ENCODE results near the gene RHBDD1. TPM values are rescaled to one million over a fixed set of nuclear protein-coding genes. Genes with fewer than 3 reads are reported as not detected.
"Not testable (repeated sequence)": the region's sequence is repeated elsewhere in the genome, so short reads cannot be mapped to it uniquely, and the experiment has no call there.

Gene RHBDD1
- total RNA-seq, 2 donors from 2014 or later: 41.5 to 42.0 TPM

DNA sequence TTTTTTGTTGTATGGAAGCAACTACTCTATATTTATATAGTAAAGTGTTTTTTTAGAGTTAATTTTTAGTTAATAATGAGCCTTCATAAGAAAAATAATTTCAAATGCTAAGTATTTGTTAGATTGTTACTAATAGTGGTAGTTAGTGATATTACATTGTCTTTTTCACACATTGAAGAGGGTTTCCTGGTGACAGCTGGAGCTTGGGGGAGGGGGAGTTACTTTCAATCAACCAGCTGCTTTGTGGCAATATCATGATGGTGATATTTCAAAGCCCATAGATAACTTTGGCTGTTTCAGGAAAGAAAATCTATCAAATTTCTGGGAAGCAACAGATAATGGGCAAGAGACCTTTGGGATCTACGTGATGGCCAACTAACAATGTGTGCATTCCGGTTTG is 4.1 kb downstream of the RHBDD1 start:
- DNase-seq (no peak), ATAC-seq (no peak)
- H3K36me3 Mint-ChIP-seq (ENCODE audit: low read depth): no peaks in the 10 kb centered on the region
- H3K27ac Mint-ChIP-seq: peak overlapping the region; percentile 96
- H3K4me3 Mint-ChIP-seq: peak overlapping the region; percentile 78
- H3K4me1 Mint-ChIP-seq: peaks cover 37% of the 10 kb centered on the region
- no peaks in the 10 kb centered on the region for H3K9me3 ChIP-seq (ENCODE audit: control insufficient read depth, low read length, poor library complexity, severe bottlenecking)
- no peaks in the 10 kb centered on the region for H3K27me3 Mint-ChIP-seq

DNA sequence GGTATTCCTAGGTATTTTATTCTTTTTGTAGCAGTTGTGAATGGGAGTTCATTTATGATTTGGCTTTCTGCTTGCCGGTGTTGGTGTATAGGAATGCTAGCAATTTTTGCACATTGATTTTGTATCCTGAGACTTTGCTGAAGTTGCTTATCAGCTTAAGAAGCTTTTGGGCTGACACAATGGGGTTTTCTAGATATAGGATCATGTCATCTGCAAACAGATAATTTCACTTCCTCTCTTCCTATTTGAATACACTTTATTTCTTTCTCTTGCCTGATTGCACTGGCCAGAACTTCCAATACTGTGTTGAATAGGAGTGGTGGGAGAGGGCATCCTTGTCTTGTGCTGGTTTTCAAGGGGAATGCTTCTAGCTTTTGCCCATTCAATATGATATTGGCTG is 7.1 kb downstream of the RHBDD1 start:
- H3K36me3 Mint-ChIP-seq (ENCODE audit: low read depth); DNase-seq; ATAC-seq; H3K9me3 ChIP-seq (ENCODE audit: control insufficient read depth, low read length, poor library complexity, severe bottlenecking); H3K4me3 Mint-ChIP-seq; H3K27me3 Mint-ChIP-seq: not testable (repeated sequence)
- Mint-ChIP-seq H3K27ac (peak overlapping the region; percentile 37), H3K4me1 (peaks cover 20% of the 10 kb centered on the region)

DNA sequence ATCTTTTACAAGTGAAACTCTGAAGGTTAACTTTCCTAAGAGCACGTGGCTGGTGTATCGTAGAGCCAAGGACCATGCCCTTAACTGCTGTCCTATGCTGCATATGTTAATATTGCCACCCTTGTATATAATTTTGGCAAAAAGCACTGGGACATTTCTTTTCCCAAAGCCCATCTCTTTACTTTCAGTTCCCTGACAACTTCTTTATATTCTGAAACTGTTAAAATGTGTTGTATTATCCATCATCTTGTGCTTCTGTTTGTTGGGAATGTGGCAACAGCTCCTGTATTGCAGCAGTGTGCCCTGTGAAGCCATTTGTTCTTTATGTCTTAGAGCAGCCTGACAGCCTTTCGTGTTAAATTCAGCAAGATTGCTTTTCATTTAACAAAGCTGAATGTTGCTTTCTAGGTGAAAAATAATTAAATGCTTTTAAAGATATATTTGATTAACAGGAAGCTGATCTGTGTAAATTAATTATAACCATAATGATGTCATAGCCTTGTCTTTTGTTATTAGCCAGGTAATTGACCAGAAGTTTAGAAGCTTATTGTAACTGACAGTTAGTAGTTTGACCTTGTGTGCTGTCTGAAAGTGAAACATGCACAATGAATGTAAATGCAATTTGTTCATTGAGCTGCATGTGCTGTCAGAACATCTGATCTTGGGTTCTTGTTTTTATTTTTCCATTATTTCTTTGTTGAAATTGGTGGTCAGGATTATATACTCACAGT is 9.7 kb downstream of the RHBDD1 start:
- H3K9me3 ChIP-seq (ENCODE audit: control insufficient read depth, low read length, poor library complexity, severe bottlenecking): no peaks in the 10 kb centered on the region
- H3K27me3 Mint-ChIP-seq: no peaks in the 10 kb centered on the region
- no peak overlapping the region for H3K4me3 Mint-ChIP-seq
- ATAC-seq (no peak), DNase-seq (no peak)
- no peaks in the 10 kb centered on the region for H3K36me3 Mint-ChIP-seq (ENCODE audit: low read depth)
- peaks cover 11% of the 10 kb centered on the region for H3K4me1 Mint-ChIP-seq
- H3K27ac Mint-ChIP-seq: no peak overlapping the region

DNA sequence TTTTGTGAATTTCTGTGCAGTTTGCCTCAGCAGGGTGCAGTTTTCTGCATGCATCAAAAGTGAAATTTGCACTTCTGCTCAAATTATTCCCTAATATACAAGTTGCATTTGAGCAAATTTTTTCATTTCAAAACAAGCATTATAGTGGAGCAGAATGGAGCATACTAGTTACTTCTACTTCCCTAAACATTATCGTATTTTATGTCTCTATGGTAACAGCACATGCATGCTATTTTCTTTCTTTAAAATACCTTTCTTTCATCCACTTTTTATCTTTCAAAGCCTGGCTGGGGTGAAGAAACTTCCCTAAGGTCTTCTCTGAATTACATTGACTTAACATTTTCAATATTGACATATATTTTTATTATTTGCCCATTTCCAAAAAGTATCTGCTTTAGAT is 11.2 kb downstream of the RHBDD1 start:
- Mint-ChIP-seq H3K36me3 (ENCODE audit: low read depth) (no peaks in the 10 kb centered on the region), H3K4me3 (no peak overlapping the region), H3K27me3 (no peaks in the 10 kb centered on the region), H3K27ac (no peak overlapping the region), H3K4me1 (peaks cover 7% of the 10 kb centered on the region)
- no peaks in the 10 kb centered on the region for H3K9me3 ChIP-seq (ENCODE audit: control insufficient read depth, low read length, poor library complexity, severe bottlenecking)
- DNase-seq (no peak), ATAC-seq (no peak)

DNA sequence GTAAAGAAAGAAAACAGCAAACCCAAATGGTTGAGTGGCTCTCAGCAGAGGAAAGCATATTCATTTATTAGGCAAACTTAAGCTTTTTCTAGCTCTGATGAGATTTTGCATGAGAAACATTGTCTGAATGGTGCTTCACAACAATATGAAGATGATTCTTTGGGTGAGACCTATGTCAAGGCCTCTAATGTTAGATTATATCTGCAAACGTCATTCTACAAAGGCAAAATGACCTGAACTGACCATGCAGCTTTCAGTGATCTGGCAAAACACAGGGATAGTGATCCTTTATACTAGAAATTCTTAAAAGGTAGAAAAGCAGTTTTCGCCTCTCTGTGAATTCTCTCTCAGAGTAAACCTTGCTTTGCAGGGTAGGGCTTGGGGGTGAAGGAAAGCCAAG is 11.7 kb downstream of the RHBDD1 start:
- no peak for DNase-seq
- no peaks in the 10 kb centered on the region for H3K9me3 ChIP-seq (ENCODE audit: control insufficient read depth, low read length, poor library complexity, severe bottlenecking)
- peaks cover 7% of the 10 kb centered on the region for H3K4me1 Mint-ChIP-seq
- no peaks in the 10 kb centered on the region for H3K36me3 Mint-ChIP-seq (ENCODE audit: low read depth)
- no peak for ATAC-seq
- no peak overlapping the region for H3K27ac Mint-ChIP-seq
- H3K27me3 Mint-ChIP-seq: no peaks in the 10 kb centered on the region
- no peak overlapping the region for H3K4me3 Mint-ChIP-seq

DNA sequence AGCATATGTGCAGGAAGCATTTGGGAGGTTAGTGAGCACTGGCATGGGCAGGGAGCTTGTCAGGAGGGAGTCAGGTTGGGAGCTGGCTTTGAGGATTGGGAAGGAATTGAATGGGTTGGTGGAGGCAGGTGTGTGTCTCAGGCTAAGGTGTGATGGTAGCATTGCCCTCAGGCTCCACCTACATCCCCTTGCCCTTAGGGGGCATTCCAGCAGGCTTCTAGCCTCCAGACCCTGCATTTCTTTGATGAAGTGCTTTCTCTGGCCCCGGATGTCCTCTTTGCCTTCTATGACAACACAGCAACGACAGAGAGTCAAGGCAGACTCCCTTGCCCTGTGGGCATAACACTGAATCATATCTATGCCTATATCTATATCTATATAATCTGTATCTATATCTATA is 13.5 kb downstream of the RHBDD1 start:
- no peak overlapping the region for H3K27ac Mint-ChIP-seq
- peaks cover 4% of the 10 kb centered on the region for H3K4me1 Mint-ChIP-seq
- H3K27me3 Mint-ChIP-seq: no peaks in the 10 kb centered on the region
- DNase-seq (no peak), ATAC-seq (no peak)
- H3K36me3 Mint-ChIP-seq (ENCODE audit: low read depth): no peaks in the 10 kb centered on the region
- H3K4me3 Mint-ChIP-seq: no peak overlapping the region
- no peaks in the 10 kb centered on the region for H3K9me3 ChIP-seq (ENCODE audit: control insufficient read depth, low read length, poor library complexity, severe bottlenecking)

DNA sequence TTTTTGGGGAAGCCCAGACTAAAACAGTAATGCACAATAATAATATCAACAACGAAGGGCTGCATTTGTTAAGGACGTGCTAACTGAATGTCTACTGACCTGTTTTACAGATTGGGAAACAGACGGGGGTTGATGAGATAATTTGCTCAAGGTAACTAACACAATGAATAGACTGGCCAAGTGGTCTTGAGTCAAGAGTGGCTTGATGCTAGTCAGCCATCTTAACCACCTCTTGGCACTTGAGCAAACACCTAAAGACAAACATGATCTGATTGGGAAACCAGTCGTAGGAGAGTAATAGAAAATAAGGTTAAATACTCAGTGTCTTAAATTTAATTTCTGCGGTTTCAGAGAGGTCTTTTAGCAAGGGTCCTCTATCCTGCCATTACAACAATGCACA is 14.2 kb downstream of the RHBDD1 start:
- H3K4me1 Mint-ChIP-seq: peaks cover 4% of the 10 kb centered on the region
- no peaks in the 10 kb centered on the region for H3K27me3 Mint-ChIP-seq
- no peaks in the 10 kb centered on the region for H3K9me3 ChIP-seq (ENCODE audit: control insufficient read depth, low read length, poor library complexity, severe bottlenecking)
- no peak overlapping the region for H3K4me3 Mint-ChIP-seq
- no peak for ATAC-seq
- no peak for DNase-seq
- H3K36me3 Mint-ChIP-seq (ENCODE audit: low read depth): peaks cover 2% of the 10 kb centered on the region
- no peak overlapping the region for H3K27ac Mint-ChIP-seq

DNA sequence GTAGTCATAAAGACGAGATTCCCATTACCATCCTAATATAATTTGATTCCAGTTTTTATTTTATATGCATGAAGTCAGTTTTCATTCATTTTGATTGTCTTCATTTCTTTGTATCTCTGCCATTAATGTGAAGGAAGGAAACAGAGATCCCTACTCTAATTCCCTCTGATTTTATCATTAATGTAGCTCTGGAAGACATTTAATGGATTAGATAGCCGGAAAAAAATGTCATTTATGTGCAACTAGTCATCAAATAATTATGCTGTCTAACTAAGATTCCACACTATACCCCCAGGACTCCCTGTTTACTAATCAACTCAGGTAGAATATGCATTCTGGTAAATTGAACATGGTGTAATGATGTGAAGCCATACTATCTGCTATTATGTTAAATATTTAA is 19.9 kb downstream of the RHBDD1 start:
- no peak overlapping the region for H3K27ac Mint-ChIP-seq
- peaks cover 2% of the 10 kb centered on the region for H3K36me3 Mint-ChIP-seq (ENCODE audit: low read depth)
- no peaks in the 10 kb centered on the region for H3K27me3 Mint-ChIP-seq
- H3K4me3 Mint-ChIP-seq: no peak overlapping the region
- no peak for ATAC-seq
- no peaks in the 10 kb centered on the region for H3K9me3 ChIP-seq (ENCODE audit: control insufficient read depth, low read length, poor library complexity, severe bottlenecking)
- DNase-seq: no peak
- H3K4me1 Mint-ChIP-seq: peaks cover 11% of the 10 kb centered on the region

DNA sequence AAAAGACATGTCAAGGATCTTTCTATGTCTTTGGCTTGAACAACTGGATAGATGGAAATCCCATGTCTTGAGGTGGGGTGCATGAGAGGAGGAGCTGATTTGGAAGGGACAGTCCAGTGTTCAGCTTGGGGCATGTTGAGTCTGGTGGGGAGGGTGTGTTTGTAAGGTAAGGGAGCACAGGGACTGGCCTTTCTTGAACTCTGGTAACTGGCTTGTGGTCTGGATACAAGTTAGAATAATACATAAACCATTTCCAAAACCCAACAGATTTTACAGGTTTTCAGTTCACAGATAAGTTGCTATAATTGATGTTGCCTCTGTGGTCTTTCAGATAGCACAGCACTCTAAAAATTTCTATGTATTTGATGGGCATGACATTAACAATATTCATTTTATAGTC is 24.2 kb downstream of the RHBDD1 start:
- DNase-seq: no peak
- no peaks in the 10 kb centered on the region for H3K9me3 ChIP-seq (ENCODE audit: control insufficient read depth, low read length, poor library complexity, severe bottlenecking)
- H3K4me1 Mint-ChIP-seq: peaks cover 28% of the 10 kb centered on the region
- H3K27me3 Mint-ChIP-seq: no peaks in the 10 kb centered on the region
- H3K36me3 Mint-ChIP-seq (ENCODE audit: low read depth): peaks cover 5% of the 10 kb centered on the region
- no peak overlapping the region for H3K27ac Mint-ChIP-seq
- no peak overlapping the region for H3K4me3 Mint-ChIP-seq
- no peak for ATAC-seq

DNA sequence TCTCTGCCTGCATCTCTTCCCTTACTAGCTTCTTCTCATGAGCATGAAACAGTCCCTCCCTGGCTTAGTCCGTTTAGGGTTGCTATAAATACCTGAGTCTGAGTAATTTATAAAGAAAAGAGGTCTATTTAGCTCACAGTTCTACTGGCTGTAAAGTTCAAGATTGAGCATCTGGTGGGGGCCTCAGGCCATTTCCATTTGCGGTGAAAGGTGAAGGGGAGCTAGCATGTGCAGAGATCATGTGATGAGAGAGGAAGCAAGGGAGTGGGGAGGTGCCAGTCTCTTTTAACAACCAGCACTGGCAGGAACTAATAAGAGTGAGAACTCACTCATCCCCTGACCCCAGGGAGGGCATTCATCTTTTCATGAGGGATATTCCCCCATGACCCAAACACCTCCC is 26.8 kb downstream of the RHBDD1 start:
- H3K4me3 Mint-ChIP-seq: no peak overlapping the region
- no peaks in the 10 kb centered on the region for H3K27me3 Mint-ChIP-seq
- H3K9me3 ChIP-seq (ENCODE audit: control insufficient read depth, low read length, poor library complexity, severe bottlenecking): no peaks in the 10 kb centered on the region
- peak overlapping the region; percentile 74 for H3K27ac Mint-ChIP-seq
- ATAC-seq (no peak), DNase-seq (no peak)
- H3K4me1 Mint-ChIP-seq: peaks cover 31% of the 10 kb centered on the region
- peaks cover 8% of the 10 kb centered on the region for H3K36me3 Mint-ChIP-seq (ENCODE audit: low read depth)

DNA sequence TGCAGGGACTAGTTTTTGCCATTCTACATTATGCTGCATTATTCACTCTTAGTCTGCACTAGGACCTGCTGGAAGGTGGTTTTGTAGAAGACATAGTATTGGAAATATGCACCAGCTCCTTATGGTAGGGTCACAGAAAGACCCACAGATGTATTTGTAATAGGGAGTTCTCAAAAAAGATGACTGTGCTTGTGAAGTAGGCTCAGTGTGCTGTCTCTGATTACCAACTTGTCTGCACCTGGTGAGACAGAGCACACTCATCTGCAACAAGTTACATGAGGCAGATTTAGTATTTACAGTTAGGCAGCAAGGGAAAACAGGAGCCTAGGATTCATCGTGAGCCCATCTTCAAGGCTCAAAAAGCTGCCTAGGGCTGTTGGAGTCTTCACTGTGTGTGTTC is 29.4 kb downstream of the RHBDD1 start:
- no peaks in the 10 kb centered on the region for H3K9me3 ChIP-seq (ENCODE audit: control insufficient read depth, low read length, poor library complexity, severe bottlenecking)
- H3K36me3 Mint-ChIP-seq (ENCODE audit: low read depth): peaks cover 15% of the 10 kb centered on the region
- H3K27me3 Mint-ChIP-seq: no peaks in the 10 kb centered on the region
- H3K4me1 Mint-ChIP-seq: peaks cover 27% of the 10 kb centered on the region
- no peak for ATAC-seq
- no peak for DNase-seq
- H3K27ac Mint-ChIP-seq: no peak overlapping the region
- no peak overlapping the region for H3K4me3 Mint-ChIP-seq

DNA sequence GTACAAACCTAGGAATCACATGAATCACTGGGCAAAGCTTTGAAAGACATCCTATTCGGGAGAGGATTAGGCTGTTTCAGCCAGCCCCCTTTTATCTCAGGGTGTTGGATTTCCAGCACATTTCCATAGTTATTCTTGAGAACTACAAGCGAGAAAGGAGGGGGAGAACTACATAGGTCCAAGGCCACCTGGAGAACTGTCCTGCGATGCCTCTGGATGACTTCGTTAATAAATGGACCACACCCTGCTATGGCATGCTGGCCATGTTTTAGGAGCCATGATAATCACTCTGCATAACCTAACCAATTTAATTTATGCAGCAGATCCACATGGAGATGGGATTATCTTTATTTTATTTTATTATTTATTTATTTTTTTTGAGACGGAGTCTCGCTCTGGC is 29.9 kb downstream of the RHBDD1 start:
- H3K4me1 Mint-ChIP-seq: peaks cover 26% of the 10 kb centered on the region
- no peaks in the 10 kb centered on the region for H3K27me3 Mint-ChIP-seq
- no peak overlapping the region for H3K4me3 Mint-ChIP-seq
- no peak overlapping the region for H3K27ac Mint-ChIP-seq
- DNase-seq (no peak), ATAC-seq (no peak)
- no peaks in the 10 kb centered on the region for H3K9me3 ChIP-seq (ENCODE audit: control insufficient read depth, low read length, poor library complexity, severe bottlenecking)
- H3K36me3 Mint-ChIP-seq (ENCODE audit: low read depth): peaks cover 15% of the 10 kb centered on the region

DNA sequence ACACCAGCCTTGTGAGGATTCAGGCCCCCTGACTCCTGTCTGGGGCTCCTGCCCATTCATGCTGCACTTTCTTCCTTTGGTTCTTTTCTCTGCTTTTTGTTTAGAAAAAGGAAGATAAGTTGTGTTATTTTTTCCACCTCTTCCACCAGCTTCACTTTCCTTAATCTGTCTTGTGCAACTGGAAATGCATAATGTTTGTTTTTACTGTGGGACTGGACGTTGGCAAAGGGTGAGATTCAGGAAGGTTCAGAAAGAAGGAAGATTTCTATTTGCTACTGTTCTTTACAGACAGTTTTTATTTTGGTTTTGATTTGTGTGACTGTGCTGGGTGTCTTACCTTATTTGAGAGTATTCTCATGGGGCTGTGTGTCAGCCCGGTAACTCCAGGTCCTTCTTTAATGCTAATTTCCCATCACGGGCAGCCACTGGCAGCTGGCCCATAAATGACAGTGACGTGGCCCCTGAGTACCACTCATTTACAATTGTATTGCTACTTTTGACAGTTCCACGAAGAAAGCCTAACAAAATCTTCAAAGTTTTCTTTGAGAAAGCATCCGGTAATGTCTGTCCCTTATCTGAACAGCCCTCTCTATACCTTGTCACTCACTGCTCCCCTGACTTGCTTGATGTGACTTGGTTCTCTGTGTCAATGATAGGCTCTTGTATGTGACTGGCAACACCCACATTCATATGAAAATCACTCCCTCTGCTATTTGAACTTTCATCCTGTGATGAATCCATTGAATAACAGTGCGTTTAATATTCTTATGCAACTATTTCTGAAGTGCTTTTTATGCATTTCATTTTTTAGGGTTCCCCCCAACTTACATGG is 32.7 kb downstream of the RHBDD1 start:
- H3K9me3 ChIP-seq (ENCODE audit: control insufficient read depth, low read length, poor library complexity, severe bottlenecking): no peaks in the 10 kb centered on the region
- H3K4me3 Mint-ChIP-seq: no peak overlapping the region
- peaks cover 14% of the 10 kb centered on the region for H3K4me1 Mint-ChIP-seq
- DNase-seq: no peak
- no peaks in the 10 kb centered on the region for H3K27me3 Mint-ChIP-seq
- H3K36me3 Mint-ChIP-seq (ENCODE audit: low read depth): peaks cover 19% of the 10 kb centered on the region
- ATAC-seq: no peak
- H3K27ac Mint-ChIP-seq: no peak overlapping the region

DNA sequence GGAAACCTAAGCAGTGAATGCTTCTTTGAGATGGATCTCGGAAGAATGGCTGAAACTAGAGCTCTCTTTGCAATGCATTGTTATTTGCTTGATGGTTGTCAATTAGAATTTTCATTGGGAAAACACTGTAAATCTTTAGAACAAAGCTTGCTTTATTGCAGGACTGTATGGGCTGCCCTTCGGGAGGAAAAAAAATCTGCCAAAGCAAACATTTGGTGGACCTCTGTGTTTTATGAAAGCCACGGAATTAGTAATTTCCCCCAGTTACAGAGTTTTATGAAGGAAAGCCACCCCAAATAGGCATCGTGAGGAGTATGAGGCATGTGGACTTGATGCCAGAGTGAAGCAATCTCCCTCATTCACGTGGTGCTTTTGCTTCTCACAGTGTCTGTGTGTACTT is 33.5 kb downstream of the RHBDD1 start:
- Mint-ChIP-seq H3K27ac (no peak overlapping the region), H3K27me3 (no peaks in the 10 kb centered on the region)

More for the DNA sequence above, 33.5 kb downstream of the RHBDD1 start:
- peaks cover 17% of the 10 kb centered on the region for H3K4me1 Mint-ChIP-seq
- no peak overlapping the region for H3K4me3 Mint-ChIP-seq
- DNase-seq (no peak), ATAC-seq (no peak)
- H3K9me3 ChIP-seq (ENCODE audit: control insufficient read depth, low read length, poor library complexity, severe bottlenecking): no peaks in the 10 kb centered on the region
- H3K36me3 Mint-ChIP-seq (ENCODE audit: low read depth): peaks cover 21% of the 10 kb centered on the region

Data from T-helper 17 cell (primary cell).